H1 (cell line): ENCODE measurements around the gene TNS1. TPM values are rescaled to one million over a fixed set of nuclear protein-coding genes. Genes with fewer than 3 reads are reported as not detected.

Experiments used
- BACH1 ChIP-seq: IDR thresholded peaks from 2 replicates; pipeline ENCODE4 v1.6.1; 2012; ENCODE audit warnings: low read length, improper control_type of control experiment
- BCL11A ChIP-seq, 2 experiments: IDR thresholded peaks; one replicate each; pipeline ENCODE4 v1.6.1; 2011; ENCODE audit warnings: low read depth in 2 of 2, low read length in 2 of 2, mild to moderate bottlenecking in 2 of 2
- BRCA1 ChIP-seq: IDR thresholded peaks from 2 replicates; pipeline ENCODE4 v1.6.1; 2012; ENCODE audit warnings: low read depth, low read length, improper control_type of control experiment
- CBX5 ChIP-seq: fragments of 300-800, 300-1000 bp; sonication (generic); IDR thresholded peaks from 2 replicates; pipeline ENCODE4 v1.7.1; 2016; ENCODE audit warnings: antibody characterized with exemption, low read length, low read depth
- CEBPB ChIP-seq: IDR thresholded peaks from 2 replicates; pipeline ENCODE4 v1.6.1; 2012; ENCODE audit warnings: low read depth, low read length
- CHD7 ChIP-seq: fragments of 300-600 bp; sonication (generic); IDR thresholded peaks from 2 replicates; pipeline ENCODE4 v1.7.1; 2012; ENCODE audit warnings: low read length, moderate library complexity, mild to moderate bottlenecking, inconsistent platforms; ENCODE audit not compliant: insufficient replicate concordance
- EGR1 ChIP-seq: IDR thresholded peaks from 2 replicates; pipeline ENCODE4 v1.6.1; 2011; ENCODE audit warnings: low read depth, low read length, borderline replicate concordance
- JUN ChIP-seq: IDR thresholded peaks from 2 replicates; pipeline ENCODE4 v1.6.1; 2011; ENCODE audit warnings: low read depth, mild to moderate bottlenecking, improper control_type of control experiment, low read length
- PHF8 ChIP-seq: fragments of 200-600 bp; sonication (generic); conservative IDR thresholded peaks from 2 replicates; pipeline ENCODE4 v1.7.1; 2012; ENCODE audit warnings: low read depth, mild to moderate bottlenecking, inconsistent platforms, low read length, moderate library complexity
- RBBP5 ChIP-seq: IDR thresholded peaks from 2 replicates; pipeline ENCODE4 v1.7.1; 2012; ENCODE audit warnings: low read depth, mild to moderate bottlenecking, inconsistent platforms, low read length, moderate library complexity, borderline replicate concordance
- SIN3A ChIP-seq, 2 experiments: IDR thresholded peaks in 1 of 2; conservative IDR thresholded peaks in 1 of 2; 2 replicates each; pipeline ENCODE4 v1.6.1; 2011 to 2012; ENCODE audit warnings: low read length in 2 of 2, improper control_type of control experiment in 1 of 2, low read depth in 1 of 2, mild to moderate bottlenecking in 1 of 2
- SP2 ChIP-seq: IDR thresholded peaks from 2 replicates; pipeline ENCODE4 v1.6.1; 2012; ENCODE audit warnings: mild to moderate bottlenecking, low read length, inconsistent platforms
- SP4 ChIP-seq: IDR thresholded peaks from 2 replicates; pipeline ENCODE4 v1.6.1; 2012; ENCODE audit warnings: low read length, inconsistent platforms
- polyA plus RNA-seq, 7 experiments: library from polyadenylated mRNA; depleted of rRNA in 3 of 7; stranded (reverse) in 5 of 7; unstranded in 2 of 7; fragments of >200 nt in 5 of 7; fragments of 200-250 nt in 2 of 7; gene quantifications; 1 replicate in 5 of 7; 2 replicates in 1 of 7; 4 replicates in 1 of 7; pipeline versions ENCODE4 v1.2.1 to v1.2.3, GENCODE V29; 2011 to 2013; ENCODE audit warnings: missing spikeins in 2 of 7, mixed read lengths in 2 of 7
- total RNA-seq: library from RNA; stranded (reverse); fragmentation: NEBNext Ultra II Directional; extraction: Animal tissue kit (Norgen Biotek cat#: 25700); gene quantifications from 2 replicates; pipeline ENCODE4 v1.2.1, GENCODE V29; 2021

The TNS1 gene
- total and polyA plus RNA-seq, 2 of the 8 experiments (the other 6 are each of a cell fraction or from before 2014, with no cell fraction given), result 1.5 to 5.1 TPM

- TF ChIP-seq CHD7 (no peak), PHF8 (no peak), SP4 (no peak), EGR1 (no peak), BRCA1 (no peak), SP2 (no peak), SIN3A (conservative IDR thresholded peaks at IDR 0.05 in 1 of 2, IDR thresholded peaks at IDR 0.05 in 1 of 2; ENCODE audit: low read depth in 1 of 2, low read length in 2 of 2) (no peak), CBX5 (no peak), BCL11A (IDR thresholded peaks at IDR 0.05; ENCODE audit: low read depth in 2 of 2, low read length in 2 of 2) (no peak), CEBPB (no peak), BACH1 (no peak), RBBP5 (no peak), JUN (no peak)
These were observed 2.7 kb upstream of the TNS1 start (continued) for GRCh38 chr2:218005486-218005885.
